Activated CD4-positive, alpha-beta T cell treated with anti-CD3 and anti-CD28 coated beads, Interleukin-10, Interleukin-2, amounts not matched to agents 100 ng/mL and 50 ng/mL, durations not matched to agents 16 hours and 8 hours (primary cell): Measurements from ENCODE around the gene ESR1.
"Not testable (repeated sequence)": the region's sequence is repeated elsewhere in the genome, so short reads cannot be mapped to it uniquely, and the experiment has no call there.

Source experiments
- DNase-seq: peaks from one replicate; pipeline ENCODE4 v3.0.0-alpha.2; 2020

Gene ESR1

DNA sequence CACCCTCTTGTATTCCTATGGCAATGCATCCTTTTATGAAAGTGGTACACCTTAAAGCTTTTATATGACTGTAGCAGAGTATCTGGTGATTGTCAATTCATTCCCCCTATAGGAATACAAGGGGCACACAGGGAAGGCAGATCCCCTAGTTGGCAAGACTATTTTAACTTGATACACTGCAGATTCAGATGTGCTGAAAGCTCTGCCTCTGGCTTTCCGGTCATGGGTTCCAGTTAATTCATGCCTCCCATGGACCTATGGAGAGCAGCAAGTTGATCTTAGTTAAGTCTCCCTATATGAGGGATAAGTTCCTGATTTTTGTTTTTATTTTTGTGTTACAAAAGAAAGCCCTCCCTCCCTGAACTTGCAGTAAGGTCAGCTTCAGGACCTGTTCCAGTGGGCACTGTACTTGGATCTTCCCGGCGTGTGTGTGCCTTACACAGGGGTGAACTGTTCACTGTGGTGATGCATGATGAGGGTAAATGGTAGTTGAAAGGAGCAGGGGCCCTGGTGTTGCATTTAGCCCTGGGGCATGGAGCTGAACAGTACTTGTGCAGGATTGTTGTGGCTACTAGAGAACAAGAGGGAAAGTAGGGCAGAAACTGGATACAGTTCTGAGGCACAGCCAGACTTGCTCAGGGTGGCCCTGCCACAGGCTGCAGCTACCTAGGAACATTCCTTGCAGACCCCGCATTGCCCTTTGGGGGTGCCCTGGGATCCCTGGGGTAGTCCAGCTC is 292.1 kb downstream of the ESR1 start:
- DNase-seq = no peak

- no peak for DNase-seq
These were observed 292.7 kb downstream of the ESR1 start for GRCh38 chr6:152100183-152100618.

DNA sequence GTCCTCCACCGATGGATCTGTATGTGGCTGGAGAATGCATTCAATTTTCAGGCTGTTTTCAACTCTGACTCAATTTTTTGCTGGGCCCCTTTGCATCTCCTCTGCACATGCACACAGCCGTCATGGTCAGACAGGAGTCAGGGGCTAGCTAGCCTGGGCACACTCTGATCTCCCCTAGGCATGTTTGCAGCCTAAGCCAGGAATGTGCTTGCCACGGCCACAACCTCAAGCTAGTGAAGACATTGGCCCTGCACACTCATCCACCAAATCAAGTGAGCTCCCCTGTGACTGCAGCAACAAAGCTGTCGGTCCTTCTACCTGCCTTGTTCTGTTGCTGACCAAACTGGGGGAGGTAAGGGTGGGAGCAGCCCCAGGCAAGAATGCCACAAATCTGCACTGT is 300.5 kb downstream of the ESR1 start:
- no peak for DNase-seq

- no peak for DNase-seq
These were observed 303.7 kb downstream of the ESR1 start for GRCh38 chr6:152110886-152111820.

DNA sequence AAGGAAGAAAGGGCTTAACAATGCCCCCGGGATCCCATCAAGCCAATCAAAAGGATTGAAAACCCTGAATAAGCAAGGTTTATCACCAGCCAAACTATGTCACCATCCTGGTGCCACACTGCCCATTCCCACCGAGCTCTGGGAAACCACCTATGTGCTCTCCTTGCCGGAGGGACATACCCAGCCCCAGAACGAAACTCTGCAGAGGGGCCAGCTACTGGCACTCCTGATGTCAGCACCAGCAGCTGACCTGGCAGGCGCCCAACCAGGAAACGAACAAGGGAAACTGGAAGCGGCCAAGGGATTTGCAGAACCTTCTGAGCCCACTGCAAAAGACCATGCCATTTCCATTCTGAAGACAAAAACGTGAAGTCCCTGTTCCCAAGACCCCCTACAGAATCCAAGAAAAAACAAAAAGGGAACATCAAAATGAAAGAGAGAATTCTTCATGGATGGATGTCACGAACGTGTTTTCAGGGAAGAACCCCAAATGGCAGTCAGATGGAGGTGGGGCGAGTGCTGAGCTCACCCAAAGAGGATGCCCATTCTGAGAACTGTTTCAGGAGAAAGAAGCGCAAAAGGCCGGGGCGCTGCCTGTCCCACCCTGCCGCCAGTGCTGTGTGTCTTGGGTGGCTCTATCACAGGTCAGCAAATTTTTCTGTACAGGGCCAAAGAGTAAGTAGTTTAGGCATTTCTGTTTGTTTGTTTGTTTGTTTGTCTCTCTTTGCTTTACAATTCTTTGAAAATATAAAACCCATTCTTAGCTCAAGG is 305.2 kb downstream of the ESR1 start:
- DNase-seq = no peak

- DNase-seq = peak; percentile 21
These were observed 310.0 kb downstream of the ESR1 start for GRCh38 chr6:152117156-152118133.

DNA sequence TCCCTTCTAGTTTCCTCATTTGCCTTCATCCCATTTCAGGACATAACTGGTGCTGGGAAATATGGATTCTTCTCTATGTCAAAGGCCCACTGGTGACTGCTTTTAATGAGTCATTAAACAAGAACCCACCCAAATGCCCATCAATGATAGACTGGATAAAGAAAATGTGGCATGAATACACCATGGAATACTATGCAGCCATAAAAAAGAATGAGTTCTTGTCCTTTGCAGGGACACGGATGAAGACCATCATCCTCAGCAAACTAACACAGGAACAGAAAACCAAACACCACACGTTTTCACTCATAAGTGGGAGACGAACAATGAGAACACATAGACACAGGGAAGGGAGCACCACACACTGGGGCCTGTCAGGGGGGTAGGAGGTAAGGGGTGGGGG is 310.7 kb downstream of the ESR1 start:
- DNase-seq = no peak

DNA sequence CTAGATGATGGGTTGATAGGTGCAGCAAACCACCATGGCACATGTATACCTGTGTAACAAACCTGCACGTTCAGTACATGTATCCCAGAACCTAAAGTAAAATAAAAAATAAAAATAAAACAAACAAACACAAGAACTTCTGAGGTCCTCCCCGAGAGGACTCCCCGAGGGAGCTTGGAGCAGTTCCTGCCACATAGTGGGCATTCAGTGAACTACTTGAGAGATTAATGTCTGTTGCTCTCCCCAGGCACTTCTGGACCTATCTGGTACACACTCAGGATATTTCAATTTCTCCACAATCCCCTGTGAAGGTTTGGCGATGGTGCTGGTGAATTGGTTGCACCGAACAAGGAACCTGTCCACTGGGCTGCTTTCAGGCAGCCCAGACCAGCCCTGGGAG is 311.2 kb downstream of the ESR1 start:
- DNase-seq = no peak

- no peak for DNase-seq
These were observed 312.3 kb downstream of the ESR1 start for GRCh38 chr6:152119831-152120230.

- DNase-seq = no peak
These were observed 314.4 kb downstream of the ESR1 start for GRCh38 chr6:152121910-152122309.

DNA sequence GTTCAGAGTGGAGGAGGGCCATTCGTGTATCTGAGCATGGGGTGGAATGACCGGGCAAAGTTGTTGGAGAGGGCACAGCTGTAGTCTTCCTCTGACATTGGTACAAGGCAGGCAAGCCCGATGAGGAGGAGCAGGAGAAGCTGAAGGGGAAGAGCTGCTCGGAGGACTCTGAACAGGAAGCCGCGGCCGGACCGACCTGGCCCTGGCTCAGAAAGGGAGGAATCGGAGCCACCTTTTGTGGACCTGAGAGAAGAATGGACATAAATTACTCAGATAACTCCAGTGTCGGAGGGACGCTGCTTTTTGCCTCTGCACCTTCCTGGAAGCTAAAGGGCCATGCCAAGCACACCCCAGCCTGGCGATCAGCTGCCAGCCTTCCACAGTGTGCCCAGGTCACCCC is 315.0 kb downstream of the ESR1 start:
- DNase-seq = no peak

- DNase-seq = no peak
These were observed 315.6 kb downstream of the ESR1 start for GRCh38 chr6:152123076-152123475.

- DNase-seq = peak; percentile 41
These were observed 317.1 kb downstream of the ESR1 start for GRCh38 chr6:152124429-152125074.

GRCh38 chr6:152127432-152128165 is 320.1 kb downstream of the ESR1 start:
- DNase-seq = no peak

GRCh38 chr6:152129691-152130151 is 322.2 kb downstream of the ESR1 start:
- DNase-seq = no peak

- DNase-seq = peak; percentile 11
These were observed 323.0 kb downstream of the ESR1 start for GRCh38 chr6:152130441-152130840.

GRCh38 chr6:152135755-152136448 is 328.4 kb downstream of the ESR1 start:
- no peak for DNase-seq

DNA sequence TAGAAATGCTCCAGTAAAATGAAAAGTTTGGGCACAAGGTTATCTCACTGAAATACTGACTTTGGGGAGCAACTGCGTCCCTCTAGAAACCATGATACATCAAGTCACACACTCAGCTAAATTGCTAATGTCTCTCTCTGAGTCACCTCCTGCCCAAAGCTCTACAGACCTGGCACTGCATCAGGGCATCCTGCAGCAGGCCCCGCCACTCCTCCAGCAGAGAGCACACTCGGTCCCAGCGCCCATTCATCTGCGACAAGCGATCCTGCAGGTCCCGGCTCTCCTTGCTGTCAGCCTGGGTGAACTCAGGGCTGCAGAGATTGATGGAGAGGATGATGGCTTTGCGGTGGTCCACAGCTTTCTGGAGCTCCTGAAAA is 329.0 kb downstream of the ESR1 start:
- DNase-seq = no peak

DNA sequence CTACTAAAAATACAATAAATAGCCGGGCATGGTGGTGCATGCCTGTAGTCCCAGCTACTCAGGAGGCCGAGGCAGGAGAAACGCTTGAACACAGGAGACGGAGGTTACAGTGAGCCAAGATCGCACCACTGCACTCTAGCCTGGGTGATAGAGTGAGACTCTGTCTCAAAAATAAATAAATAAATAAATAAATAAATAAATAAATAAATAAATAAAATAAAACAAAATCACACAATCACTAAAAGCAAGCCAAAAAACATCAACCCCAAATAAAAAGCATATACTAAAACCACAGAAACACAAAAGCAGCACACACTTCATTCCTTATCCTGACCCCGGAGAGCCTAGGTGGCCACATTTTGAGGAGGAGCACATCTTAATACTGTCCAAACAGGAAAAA is 330.9 kb downstream of the ESR1 start:
- DNase-seq = not testable (repeated sequence)

- no peak for DNase-seq
These were observed 334.6 kb downstream of the ESR1 start for GRCh38 chr6:152142105-152142504.
